NOMO-1 treated with DMSO at 0.1 percent for 48 hours (cell line): ENCODE data around the gene FOXD4L1.
"Not testable (repeated sequence)": the region's sequence is repeated elsewhere in the genome, so short reads cannot be mapped to it uniquely, and the experiment has no call there.

ENCODE experiments used
- DNase-seq: peaks from one replicate; lab custom pipeline; 2025; ENCODE audit not compliant: unreplicated experiment; lab: John Stamatoyannopoulos, UW

FOXD4L1 gene

GRCh38 chr2:113524986-113525385 is 26.5 kb downstream of the FOXD4L1 start:
- DNase-seq, result not testable (repeated sequence)

GRCh38 chr2:113527350-113528045 is 29.0 kb downstream of the FOXD4L1 start:
- not testable (repeated sequence) for DNase-seq

GRCh38 chr2:113528126-113528525 is 29.7 kb downstream of the FOXD4L1 start:
- DNase-seq, result not testable (repeated sequence)

GRCh38 chr2:113528904-113529303 is 30.4 kb downstream of the FOXD4L1 start:
- not testable (repeated sequence) for DNase-seq

GRCh38 chr2:113532991-113533390 is 34.5 kb downstream of the FOXD4L1 start:
- not testable (repeated sequence) for DNase-seq

- DNase-seq, result not testable (repeated sequence)
Measured at GRCh38 chr2:113536573-113536972, 38.1 kb downstream of the FOXD4L1 start.

GRCh38 chr2:113540834-113541203 is 42.4 kb downstream of the FOXD4L1 start:
- not testable (repeated sequence) for DNase-seq

GRCh38 chr2:113541204-113541975 is 42.9 kb downstream of the FOXD4L1 start:
- DNase-seq, result not testable (repeated sequence)

- not testable (repeated sequence) for DNase-seq
Measured at GRCh38 chr2:113541976-113542485, 43.6 kb downstream of the FOXD4L1 start.

- not testable (repeated sequence) for DNase-seq
Measured at GRCh38 chr2:113542529-113542928, 44.1 kb downstream of the FOXD4L1 start.
